Vagina (tissue), 2 donors: ENCODE results near the gene FFAR3.

ENCODE experiments used
- POLR2A ChIP-seq, 2 donors: fragments of 450-650 bp; IDR thresholded peaks; one replicate each; pipeline ENCODE4 v1.6.1; 2017; ENCODE audit warnings: antibody characterized with exemption in 2 of 2, mild to moderate bottlenecking in 2 of 2, moderate library complexity in 2 of 2
- TF ChIP-seq, protein P1 (sequence below), 3 experiments: fragments of 450-650 bp in 2 of 3; fragments of 200-600 bp in 1 of 3; sonication (generic) in 1 of 3; IDR thresholded peaks; one replicate each; pipeline ENCODE4 v1.5.1; 2017 to 2019; ENCODE audit warnings: antibody characterized with exemption in 3 of 3, mild to moderate bottlenecking in 2 of 3, moderate library complexity in 2 of 3

- TF ChIP-seq, protein P1, sequence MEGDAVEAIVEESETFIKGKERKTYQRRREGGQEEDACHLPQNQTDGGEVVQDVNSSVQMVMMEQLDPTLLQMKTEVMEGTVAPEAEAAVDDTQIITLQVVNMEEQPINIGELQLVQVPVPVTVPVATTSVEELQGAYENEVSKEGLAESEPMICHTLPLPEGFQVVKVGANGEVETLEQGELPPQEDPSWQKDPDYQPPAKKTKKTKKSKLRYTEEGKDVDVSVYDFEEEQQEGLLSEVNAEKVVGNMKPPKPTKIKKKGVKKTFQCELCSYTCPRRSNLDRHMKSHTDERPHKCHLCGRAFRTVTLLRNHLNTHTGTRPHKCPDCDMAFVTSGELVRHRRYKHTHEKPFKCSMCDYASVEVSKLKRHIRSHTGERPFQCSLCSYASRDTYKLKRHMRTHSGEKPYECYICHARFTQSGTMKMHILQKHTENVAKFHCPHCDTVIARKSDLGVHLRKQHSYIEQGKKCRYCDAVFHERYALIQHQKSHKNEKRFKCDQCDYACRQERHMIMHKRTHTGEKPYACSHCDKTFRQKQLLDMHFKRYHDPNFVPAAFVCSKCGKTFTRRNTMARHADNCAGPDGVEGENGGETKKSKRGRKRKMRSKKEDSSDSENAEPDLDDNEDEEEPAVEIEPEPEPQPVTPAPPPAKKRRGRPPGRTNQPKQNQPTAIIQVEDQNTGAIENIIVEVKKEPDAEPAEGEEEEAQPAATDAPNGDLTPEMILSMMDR (IDR thresholded peaks at IDR 0.05), result no peak
- TF ChIP-seq POLR2A (IDR thresholded peaks at IDR 0.05), result no peak
Observed at GRCh38 chr19:35365303-35365702, 7.0 kb downstream of the FFAR3 start.
